Fibroblast of mammary gland (primary cell): ENCODE measurements around the gene DNMT1.
"Not testable (repeated sequence)": the region's sequence is repeated elsewhere in the genome, so short reads cannot be mapped to it uniquely, and the experiment has no call there.

Source experiments
- DNase-seq: peaks from one replicate; pipeline ENCODE4 v3.0.0-alpha.2; 2010; ENCODE audit warnings: low read depth
- H3K4me3 ChIP-seq: 2 replicates; pipeline ENCODE4 v1.5.1; 2011; ENCODE audit warnings: low read depth, mild to moderate bottlenecking, low read length, moderate library complexity; ENCODE audit not compliant: control insufficient read depth
- TF ChIP-seq, protein P1 (sequence below): conservative IDR thresholded peaks from 2 replicates; pipeline ENCODE4 v1.5.1; 2011; ENCODE audit warnings: low read depth, low read length, inconsistent platforms; ENCODE audit not compliant: control insufficient read depth, insufficient read depth

DNMT1 gene

DNA sequence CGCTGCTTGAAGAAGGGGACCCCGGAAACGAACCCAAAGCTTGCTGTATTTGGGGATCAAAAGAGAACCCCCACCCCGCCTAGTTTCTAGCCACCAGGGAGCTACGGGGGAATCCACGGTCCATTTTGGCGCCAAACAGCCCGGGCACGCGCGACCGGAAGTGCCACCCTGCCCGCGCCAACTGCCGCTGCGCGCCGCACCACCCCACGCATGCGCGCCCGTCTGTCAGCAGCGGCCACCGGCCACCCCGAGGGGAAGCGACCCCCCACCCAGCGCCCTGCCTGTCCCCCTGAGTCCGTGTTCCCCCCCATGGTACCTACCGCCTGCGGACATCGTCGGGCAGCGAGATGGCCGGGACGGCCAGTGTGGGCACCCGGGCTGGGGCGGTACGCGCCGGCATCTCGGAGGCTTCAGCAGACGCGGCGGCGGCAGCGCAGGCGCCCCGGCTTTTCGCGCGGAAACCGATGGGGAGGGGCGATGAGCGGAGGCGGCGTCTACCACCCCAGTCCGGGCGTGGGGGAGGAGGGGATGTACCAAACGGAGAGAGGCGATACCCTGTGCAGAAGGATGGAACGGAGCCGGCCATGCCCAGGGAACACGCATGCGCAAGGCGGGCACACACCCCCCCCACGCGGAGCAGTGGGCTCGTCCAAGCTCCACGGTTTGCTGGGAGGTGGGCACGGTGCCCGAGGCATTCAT is at the start of gene DNMT1:
Gene DNMT1, minus strand, starts transcription at position 454 of the 699 bp plus-strand sequence. Its CDS starts 54 bp downstream, at position 400.
- peak; percentile 96 for DNase-seq
- H3K4me3 ChIP-seq = peak within 1 kb of the TSS; percentile 88

DNA sequence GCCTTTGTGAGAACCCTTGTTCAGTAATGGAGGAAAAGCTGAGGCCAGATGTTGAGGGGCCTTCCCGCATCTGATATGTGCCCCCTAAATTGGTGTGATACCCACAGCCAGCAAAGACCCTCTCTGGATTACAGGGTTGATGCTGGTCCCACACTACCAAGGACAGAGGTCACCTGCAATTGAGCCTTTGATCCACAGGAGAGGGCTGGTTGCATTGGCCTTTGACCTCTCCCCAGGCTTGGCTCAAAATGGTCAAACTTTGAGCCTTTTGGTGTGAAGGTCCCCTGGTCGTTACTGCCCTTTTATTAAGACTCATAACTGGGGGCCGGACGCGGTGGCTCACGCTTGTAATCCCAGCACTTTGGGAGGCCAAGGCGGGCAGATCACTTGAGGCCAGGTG is 48.9 kb upstream of the DNMT1 start:
- TF ChIP-seq, protein P1, sequence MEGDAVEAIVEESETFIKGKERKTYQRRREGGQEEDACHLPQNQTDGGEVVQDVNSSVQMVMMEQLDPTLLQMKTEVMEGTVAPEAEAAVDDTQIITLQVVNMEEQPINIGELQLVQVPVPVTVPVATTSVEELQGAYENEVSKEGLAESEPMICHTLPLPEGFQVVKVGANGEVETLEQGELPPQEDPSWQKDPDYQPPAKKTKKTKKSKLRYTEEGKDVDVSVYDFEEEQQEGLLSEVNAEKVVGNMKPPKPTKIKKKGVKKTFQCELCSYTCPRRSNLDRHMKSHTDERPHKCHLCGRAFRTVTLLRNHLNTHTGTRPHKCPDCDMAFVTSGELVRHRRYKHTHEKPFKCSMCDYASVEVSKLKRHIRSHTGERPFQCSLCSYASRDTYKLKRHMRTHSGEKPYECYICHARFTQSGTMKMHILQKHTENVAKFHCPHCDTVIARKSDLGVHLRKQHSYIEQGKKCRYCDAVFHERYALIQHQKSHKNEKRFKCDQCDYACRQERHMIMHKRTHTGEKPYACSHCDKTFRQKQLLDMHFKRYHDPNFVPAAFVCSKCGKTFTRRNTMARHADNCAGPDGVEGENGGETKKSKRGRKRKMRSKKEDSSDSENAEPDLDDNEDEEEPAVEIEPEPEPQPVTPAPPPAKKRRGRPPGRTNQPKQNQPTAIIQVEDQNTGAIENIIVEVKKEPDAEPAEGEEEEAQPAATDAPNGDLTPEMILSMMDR = no peak
- H3K4me3 ChIP-seq = no peak overlapping the region
- no peak for DNase-seq

More for the DNA sequence above, at the start of gene DNMT1:
- TF ChIP-seq, protein P1 = no peak

DNA sequence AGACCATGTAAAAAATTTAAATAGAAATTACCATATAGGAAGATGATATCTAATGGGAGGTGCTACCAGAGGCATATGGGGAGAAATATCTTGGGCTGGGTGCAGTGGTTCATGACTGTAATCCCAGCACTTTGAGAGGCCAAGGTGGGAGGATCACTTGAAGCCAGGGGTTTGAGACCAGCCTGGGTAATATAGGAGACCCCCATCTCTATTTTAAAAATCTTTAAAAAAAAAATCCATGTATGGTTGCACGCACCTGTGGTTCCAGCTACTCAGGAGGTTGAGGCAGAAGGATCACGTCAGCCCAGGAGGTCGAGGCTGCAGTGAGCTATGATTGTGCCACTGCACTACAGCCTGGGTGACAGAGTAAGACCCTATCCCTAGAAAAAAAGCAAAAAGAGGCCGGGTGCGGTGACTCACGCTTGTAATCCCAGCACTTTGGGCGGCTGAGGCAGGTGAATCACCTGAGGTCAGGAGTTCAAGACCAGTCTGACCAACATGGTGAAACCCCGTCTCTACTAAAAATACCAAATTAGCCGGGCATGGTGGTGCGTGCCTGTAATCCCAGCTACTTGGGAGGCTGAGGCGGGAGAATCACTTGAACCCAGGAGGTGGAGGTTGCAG is 47.2 kb upstream of the DNMT1 start:
- not testable (repeated sequence) for DNase-seq, H3K4me3 ChIP-seq

DNA sequence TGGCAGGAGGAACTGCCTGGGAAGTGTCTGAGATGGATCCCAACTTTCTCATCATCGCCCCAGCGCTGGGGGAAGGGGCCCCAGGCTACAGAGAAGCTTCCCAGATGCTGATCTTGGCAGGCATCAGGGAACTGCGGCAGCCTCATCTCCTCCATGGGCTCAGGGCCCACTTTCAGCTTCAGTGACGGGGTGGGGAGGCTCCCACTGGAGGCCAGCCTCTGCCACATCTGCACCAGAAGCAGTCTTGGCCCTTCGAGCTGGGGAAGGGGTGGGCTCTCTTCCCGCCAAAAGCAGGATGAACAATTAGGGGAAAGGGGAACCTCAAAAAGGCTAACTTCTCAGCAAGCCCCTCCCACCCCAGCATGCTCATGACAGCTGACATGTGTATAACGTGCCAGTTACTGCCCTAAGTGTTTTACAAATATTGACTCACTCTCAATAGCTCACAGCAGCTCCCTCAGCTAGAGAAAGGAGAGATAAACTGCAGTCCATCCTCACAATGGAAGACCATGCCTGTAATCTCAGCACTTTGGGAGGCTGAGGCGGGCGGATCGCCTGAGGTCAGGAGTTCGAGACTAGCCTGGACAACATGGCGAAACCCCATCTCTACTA is 43.5 kb upstream of the DNMT1 start:
- DNase-seq = peak; percentile 94
- no peak overlapping the region for H3K4me3 ChIP-seq
- TF ChIP-seq, protein P1 = no peak

DNA sequence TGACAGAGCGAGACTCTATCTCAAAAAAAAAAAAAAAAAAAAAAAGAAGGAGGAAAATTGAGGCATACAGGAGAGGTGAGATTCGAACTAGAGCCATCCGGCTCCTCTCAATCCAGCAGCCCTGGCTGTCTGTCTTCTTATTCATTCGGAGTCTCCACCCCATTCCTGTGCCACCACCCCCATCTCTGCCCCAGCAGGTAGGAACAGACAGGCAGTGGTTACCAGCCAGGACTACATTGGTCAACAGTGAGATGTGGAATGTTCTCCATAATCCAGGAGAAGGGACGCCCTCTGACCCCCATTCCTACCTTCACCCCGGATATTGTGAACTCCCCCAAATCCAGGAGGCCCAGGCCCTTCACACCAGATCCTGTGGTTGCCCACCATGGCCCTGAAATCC is 42.9 kb upstream of the DNMT1 start:
- TF ChIP-seq, protein P1 = no peak
- DNase-seq = no peak
- H3K4me3 ChIP-seq = no peak overlapping the region

DNA sequence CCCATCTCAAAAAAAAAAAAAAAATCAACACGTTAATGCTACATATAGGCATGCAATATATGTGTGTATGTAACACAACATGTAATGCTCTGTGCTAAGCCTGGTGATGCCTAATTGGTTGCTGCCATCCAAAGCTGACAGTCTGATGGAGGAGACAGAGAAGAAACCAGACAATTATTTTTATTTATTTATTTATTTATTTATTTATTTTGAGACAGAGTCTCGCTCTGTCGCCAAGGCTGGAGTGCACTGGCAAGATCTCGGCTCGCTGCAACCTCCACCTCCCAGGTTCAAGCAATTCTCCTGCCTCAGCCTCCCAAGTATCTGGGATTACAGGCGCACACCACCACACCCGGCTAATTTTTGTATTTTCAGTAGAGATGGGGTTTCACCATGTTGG is 40.7 kb upstream of the DNMT1 start:
- DNase-seq, H3K4me3 ChIP-seq: not testable (repeated sequence)

DNA sequence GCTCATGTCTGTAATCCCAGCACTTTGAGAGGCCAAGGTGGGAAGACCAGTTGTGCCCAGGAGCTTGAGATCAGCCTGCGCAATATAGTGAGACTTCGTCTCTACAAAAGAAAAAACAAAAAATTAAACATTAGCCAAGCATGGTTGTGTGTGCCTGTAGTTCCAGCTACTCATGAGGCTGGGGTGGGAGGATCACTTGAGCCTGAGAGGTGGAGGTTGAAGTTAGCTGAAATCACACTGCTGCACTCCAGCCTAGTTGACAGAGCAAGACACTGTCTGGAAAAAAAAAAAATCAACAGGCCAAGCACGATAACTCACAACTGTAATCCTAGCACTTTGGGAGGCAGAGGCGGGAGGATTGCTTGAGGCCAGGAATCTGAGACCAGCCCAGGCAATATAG is 40.2 kb upstream of the DNMT1 start:
- DNase-seq = no peak
- TF ChIP-seq, protein P1 = no peak

More for the DNA sequence above, 40.2 kb upstream of the DNMT1 start:
- no peak overlapping the region for H3K4me3 ChIP-seq
